ENCODE measurements around the gene ADGB. TPM values are rescaled to one million over a fixed set of nuclear protein-coding genes. Genes with fewer than 3 reads are reported as not detected.

Gene ADGB
- total RNA-seq, 4 donors from 2014 or later, result 0.19 TPM; not detected in 3

- Histone ChIP-seq H3K27me3 (no peaks in the 10 kb centered on the region), H3K36me3 (no peaks in the 10 kb centered on the region), H3K4me3 (no peak overlapping the region), H3K9me3 (no peaks in the 10 kb centered on the region), H3K27ac (no peak overlapping the region), H3K4me1 (no peaks in the 10 kb centered on the region)
- intact Hi-C loops (cut with DNase I), result loop anchor here (10.0 kb wide), 1 partner anchor 145 kb away; the partner anchor contains the start of gene RAB32
- TF ChIP-seq POLR2A (IDR thresholded peaks at IDR 0.05), result no peak
- TF ChIP-seq CTCF (IDR thresholded peaks at IDR 0.05), result no peak
- WGBS, 2 donors, result 53 to 75% methylated on average over 4 of the region's 4 CpGs
- no peak for DNase-seq
Observed at GRCh38 chr6:146689806-146690205, 91.0 kb downstream of the ADGB start.

GRCh38 chr6:146693342-146693741 lies 94.6 kb downstream of the ADGB start:
- H3K4me3 ChIP-seq, result no peak overlapping the region
- no peaks in the 10 kb centered on the region for H3K9me3 ChIP-seq
- intact Hi-C loops (cut with DNase I), result loop anchor here (10.0 kb wide), 1 partner anchor 149 kb away; the partner anchor contains the start of gene RAB32
- H3K36me3 ChIP-seq, result no peaks in the 10 kb centered on the region
- no peaks in the 10 kb centered on the region for H3K27me3 ChIP-seq
- 90 to 93% methylated on average over 4 of the region's 4 CpGs for WGBS, 2 donors
- no peaks in the 10 kb centered on the region for H3K4me1 ChIP-seq
- no peak for DNase-seq
- no peak overlapping the region for H3K27ac ChIP-seq
- no peak for TF ChIP-seq POLR2A (IDR thresholded peaks at IDR 0.05)
- no peak for TF ChIP-seq CTCF (IDR thresholded peaks at IDR 0.05)

GRCh38 chr6:146697921-146698320 lies 99.1 kb downstream of the ADGB start:
- DNase-seq, result no peak
- H3K36me3 ChIP-seq, result no peaks in the 10 kb centered on the region
- WGBS, 2 donors, result 82 to 84% methylated on average over 2 of the region's 2 CpGs
- intact Hi-C loops (cut with DNase I), result loop anchor here (10.0 kb wide), 1 partner anchor 153 kb away; the partner anchor contains the start of gene RAB32
- no peaks in the 10 kb centered on the region for H3K27me3 ChIP-seq
- H3K4me3 ChIP-seq, result no peak overlapping the region
- no peaks in the 10 kb centered on the region for H3K9me3 ChIP-seq
- TF ChIP-seq CTCF (IDR thresholded peaks at IDR 0.05) (no peak), POLR2A (IDR thresholded peaks at IDR 0.05) (no peak)
- no peak overlapping the region for H3K27ac ChIP-seq
- no peaks in the 10 kb centered on the region for H3K4me1 ChIP-seq

- intact Hi-C loops (cut with DNase I), result loop anchor here (10.0 kb wide), 1 partner anchor 765 kb away; no protein-coding TSS in a partner anchor
- no peaks in the 10 kb centered on the region for H3K4me1 ChIP-seq
- H3K4me3 ChIP-seq, result no peak overlapping the region
- no peaks in the 10 kb centered on the region for H3K9me3 ChIP-seq
- TF ChIP-seq POLR2A (IDR thresholded peaks at IDR 0.05), result no peak
- TF ChIP-seq CTCF (IDR thresholded peaks at IDR 0.05), result peak in 5 of 6 experiments; percentile 59 to 79 (median 65)
- H3K27ac ChIP-seq, result no peak overlapping the region
- no peaks in the 10 kb centered on the region for H3K36me3 ChIP-seq
- no peaks in the 10 kb centered on the region for H3K27me3 ChIP-seq
- peak; percentile 2 for DNase-seq
- WGBS, 2 donors, result 18 to 21% methylated on average over 6 of the region's 6 CpGs
Observed at GRCh38 chr6:146700078-146700686, 101.4 kb downstream of the ADGB start.

GRCh38 chr6:146701632-146702031 lies 102.9 kb downstream of the ADGB start:
- no peak for DNase-seq
- H3K4me3 ChIP-seq, result no peak overlapping the region
- 46 to 55% methylated on average over 2 of the region's 2 CpGs for whole genome bisulfite sequencing, 2 donors
- H3K27ac ChIP-seq, result no peak overlapping the region
- no peaks in the 10 kb centered on the region for H3K4me1 ChIP-seq
- no peaks in the 10 kb centered on the region for H3K36me3 ChIP-seq
- H3K27me3 ChIP-seq, result no peaks in the 10 kb centered on the region
- no peaks in the 10 kb centered on the region for H3K9me3 ChIP-seq
- intact Hi-C loops (cut with DNase I), result loop anchor here (10.0 kb wide), 1 partner anchor 767 kb away; no protein-coding TSS in a partner anchor
- TF ChIP-seq CTCF (IDR thresholded peaks at IDR 0.05), result no peak
- no peak for TF ChIP-seq POLR2A (IDR thresholded peaks at IDR 0.05)

Data from esophagus squamous epithelium (tissue), 5 donors.